GM11168 (cell line): ENCODE results near the gene KIRREL3.

Source experiments
- in situ Hi-C: fragments of 300-500 bp; cut with MboI; formaldehyde crosslinking; loops from one replicate; pipeline ENCODE4 v1.12.0; 2022; ENCODE audit warnings: low sequenced_read_pairs; ENCODE audit not compliant: unreplicated experiment

KIRREL3 gene

DNA sequence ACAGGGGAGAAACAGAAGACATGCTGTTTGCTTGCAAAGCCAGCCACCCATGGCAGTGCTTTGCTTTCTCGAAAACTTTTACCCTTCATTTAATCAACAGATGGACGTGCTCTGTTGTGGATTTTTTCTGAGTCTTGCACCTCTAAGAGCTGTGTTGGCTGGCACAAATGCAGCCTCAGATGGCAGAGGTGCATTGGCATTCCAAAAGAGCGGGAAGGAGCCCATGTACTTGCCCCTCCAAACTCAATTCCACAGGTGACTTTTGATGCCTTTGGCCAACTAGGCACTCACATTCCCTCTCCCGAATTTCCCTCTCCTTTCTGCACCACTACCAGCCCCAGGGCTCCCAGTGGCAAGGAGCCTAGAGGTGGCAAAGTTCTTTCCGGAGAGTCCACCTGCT, 1.2 kb downstream of the KIRREL3 start:
- in situ Hi-C loops: no loop called here

- in situ Hi-C loops: no loop called here
Observed at GRCh38 chr11:126997641-126998040, 2.9 kb downstream of the KIRREL3 start.

DNA sequence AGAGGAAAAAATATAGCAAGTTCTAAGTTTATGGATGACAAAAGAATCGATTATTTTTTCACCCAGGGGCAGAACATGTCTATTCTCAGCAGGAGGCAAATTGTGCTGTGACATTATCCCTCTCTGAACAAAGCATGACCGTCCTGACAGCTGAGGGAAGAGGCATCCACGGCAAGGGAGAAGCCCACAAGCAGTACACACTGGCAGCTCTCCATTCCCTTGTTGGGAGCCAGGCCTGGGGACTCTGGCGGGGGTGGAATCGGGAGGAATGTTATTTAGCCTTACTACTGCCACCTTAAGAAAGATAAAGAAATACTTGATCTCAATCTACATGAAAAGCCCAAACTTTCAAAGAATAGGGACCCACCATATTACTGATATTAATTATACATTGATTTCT, 3.4 kb downstream of the KIRREL3 start:
- in situ Hi-C loops: no loop called here

- in situ Hi-C loops: no loop called here
Observed at GRCh38 chr11:126996036-126996804, 4.3 kb downstream of the KIRREL3 start.

DNA sequence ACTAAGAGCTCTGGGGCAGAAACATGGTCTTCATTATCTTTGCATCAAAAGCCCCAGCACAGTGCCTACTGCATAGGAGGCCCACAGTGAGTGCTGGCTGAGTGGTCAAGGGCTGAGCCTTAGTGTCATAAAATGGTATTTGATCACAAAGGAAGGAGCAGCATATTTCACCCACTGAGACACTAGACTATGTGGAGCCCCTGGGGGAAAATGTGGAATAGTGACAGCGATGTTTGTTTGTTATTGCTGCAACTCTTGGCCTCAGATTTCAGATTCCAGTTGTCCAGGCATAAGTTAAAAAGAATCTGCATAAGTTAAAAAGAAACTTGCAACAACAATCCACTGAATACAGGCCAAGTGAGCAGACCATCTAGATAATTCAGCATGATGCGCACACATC, 7.0 kb downstream of the KIRREL3 start:
- in situ Hi-C loops: loop anchor here (5.0 kb wide), 1 partner anchor 276 kb away; no protein-coding TSS in a partner anchor

DNA sequence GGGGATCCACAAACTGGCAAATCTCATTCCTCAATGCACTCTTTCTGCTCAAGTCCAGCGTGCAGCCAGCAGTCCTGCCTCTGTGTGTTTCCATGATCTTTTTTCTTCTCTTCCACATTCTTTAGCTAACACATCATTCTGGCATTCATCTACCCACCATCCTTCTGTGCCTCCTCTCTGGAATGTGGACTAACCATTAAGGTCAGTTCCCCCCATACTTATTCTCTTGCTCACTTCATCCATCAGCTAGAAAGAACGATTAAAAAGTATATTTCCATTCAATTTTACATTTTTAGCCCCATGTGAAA, 7.8 kb downstream of the KIRREL3 start:
- in situ Hi-C loops: loop anchor here (5.0 kb wide), 1 partner anchor 275 kb away; no protein-coding TSS in a partner anchor

DNA sequence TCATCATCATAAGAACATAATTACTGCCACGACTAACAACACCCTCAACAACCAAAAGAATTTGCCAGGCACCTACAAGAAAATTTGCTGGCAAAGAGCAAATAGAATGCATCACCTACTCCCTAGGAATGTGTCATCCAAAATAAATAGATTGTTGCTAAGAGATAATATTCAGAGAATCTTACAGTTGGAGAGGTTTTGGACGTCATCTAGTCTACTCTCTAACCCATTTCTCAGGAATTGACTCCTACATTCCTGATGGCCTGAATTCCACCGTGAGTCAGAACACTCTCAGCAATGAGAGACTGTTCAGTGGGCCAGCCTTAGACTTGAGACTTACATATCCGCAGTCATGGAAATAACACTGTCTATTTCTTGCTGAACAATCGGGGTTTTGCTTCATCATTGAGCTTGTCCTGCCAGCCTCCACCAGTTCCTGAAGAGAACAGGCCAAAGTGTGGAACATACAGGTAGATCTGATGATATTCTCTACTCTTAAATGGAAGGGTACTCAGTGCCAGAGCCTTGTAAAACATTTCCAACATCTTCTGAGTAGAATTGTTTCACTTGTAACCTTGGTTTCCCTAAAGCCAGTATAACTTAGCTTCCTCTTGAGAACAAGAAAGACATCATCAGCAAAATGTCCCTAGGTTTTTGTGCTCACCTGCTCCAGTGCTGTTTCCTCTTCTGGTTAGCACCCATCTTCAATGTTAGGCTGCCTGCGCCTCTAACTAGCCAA, 8.3 kb downstream of the KIRREL3 start:
- in situ Hi-C loops: loop anchor here (5.0 kb wide), 1 partner anchor 275 kb away; no protein-coding TSS in a partner anchor

- in situ Hi-C loops: loop anchor here (5.0 kb wide), 1 partner anchor 274 kb away; no protein-coding TSS in a partner anchor
Observed at GRCh38 chr11:126991596-126991995, 9.0 kb downstream of the KIRREL3 start.

GRCh38 chr11:126990716-126991480, 9.7 kb downstream of the KIRREL3 start:
- in situ Hi-C loops: loop anchor here (5.0 kb wide), 1 partner anchor 274 kb away; no protein-coding TSS in a partner anchor

- in situ Hi-C loops: loop anchor here (5.0 kb wide), 1 partner anchor 273 kb away; no protein-coding TSS in a partner anchor
Observed at GRCh38 chr11:126989942-126990715, 10.4 kb downstream of the KIRREL3 start.

DNA sequence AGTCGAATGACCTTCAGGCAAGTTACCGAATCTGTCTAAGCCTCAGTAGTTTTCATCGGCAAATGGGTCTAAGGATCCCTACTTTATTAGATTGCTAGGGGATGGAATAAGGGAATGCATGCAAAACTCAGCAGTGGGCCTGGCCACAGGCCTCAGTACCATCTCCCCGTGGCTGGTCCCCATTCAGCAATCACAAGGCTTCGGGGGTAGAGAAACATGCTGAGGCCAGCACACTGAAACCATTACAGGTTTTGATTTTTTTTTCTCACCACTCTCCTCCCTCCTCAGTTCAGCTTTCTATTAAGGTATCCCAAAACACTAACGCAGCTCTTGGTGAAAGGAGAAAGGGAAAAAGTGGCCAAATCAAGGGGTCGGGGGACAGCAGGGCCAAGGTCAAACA, 11.9 kb downstream of the KIRREL3 start:
- in situ Hi-C loops: no loop called here

DNA sequence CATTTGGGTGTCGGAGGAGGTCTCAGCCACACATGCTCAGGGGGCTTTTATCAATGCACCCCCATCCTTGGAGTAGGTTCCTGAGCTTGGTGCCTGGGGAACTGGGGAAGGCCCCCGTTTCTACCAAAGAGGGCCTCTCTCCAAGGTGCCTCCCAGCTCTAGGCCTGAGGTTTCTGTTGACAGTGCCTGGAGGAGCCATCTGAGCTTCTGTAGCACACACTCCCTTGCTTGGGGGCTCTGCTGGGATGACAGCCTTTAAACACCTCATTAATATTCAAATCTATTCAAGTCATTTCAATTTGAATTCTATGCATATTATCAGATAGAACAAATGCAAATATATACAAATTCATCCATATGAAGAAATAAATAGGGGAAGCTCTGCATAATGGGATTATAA, 18.9 kb downstream of the KIRREL3 start:
- in situ Hi-C loops: no loop called here

GRCh38 chr11:126978911-126979310, 21.7 kb downstream of the KIRREL3 start:
- in situ Hi-C loops: no loop called here

DNA sequence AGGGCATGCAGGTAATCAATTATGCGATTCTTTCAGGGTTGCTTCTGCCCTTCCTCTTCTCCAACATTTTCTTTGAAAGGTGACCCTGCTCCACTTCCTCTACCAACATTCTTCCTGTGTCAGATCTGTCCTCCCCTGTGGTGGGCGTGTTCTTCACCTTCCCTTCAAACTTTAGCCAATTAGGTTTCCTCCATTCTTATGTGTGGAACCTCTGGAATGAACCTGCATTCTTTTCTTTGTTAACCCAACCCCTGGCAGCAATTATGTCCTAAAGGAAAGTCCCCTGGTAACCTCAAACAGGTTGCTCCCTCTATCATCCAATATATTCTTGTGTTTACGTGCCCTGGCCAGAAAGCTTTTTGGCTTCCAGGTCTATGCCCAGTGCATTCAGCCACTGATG, 22.4 kb downstream of the KIRREL3 start:
- in situ Hi-C loops: no loop called here

GRCh38 chr11:126973051-126973450, 27.5 kb downstream of the KIRREL3 start:
- in situ Hi-C loops: no loop called here

DNA sequence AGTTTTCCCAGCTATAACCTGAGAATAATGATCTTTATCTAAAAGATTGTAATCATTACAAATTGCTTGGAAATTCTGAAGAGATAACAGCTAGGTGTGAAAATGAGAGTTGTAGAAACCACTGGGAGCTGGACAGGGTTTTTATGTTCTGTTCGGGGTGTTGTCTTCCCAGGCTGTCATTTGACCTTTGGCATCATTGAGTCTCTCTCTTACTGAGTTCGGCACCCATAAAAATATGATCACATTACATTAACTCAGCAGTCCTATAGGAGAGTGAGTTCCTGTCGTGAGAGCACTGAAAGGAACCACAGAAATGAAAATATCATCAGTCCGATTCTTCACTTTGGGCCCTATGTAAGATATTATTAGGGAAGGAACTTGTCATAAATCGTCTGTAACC, 29.3 kb downstream of the KIRREL3 start:
- in situ Hi-C loops: no loop called here

- in situ Hi-C loops: no loop called here
Observed at GRCh38 chr11:126969865-126970479, 30.6 kb downstream of the KIRREL3 start.

- in situ Hi-C loops: no loop called here
Observed at GRCh38 chr11:126968915-126969314, 31.7 kb downstream of the KIRREL3 start.

GRCh38 chr11:126965331-126965730, 35.2 kb downstream of the KIRREL3 start:
- in situ Hi-C loops: no loop called here
